Hair follicle dermal papilla cell (primary cell): ENCODE results near the gene SLC30A2. TPM values are rescaled to one million over a fixed set of nuclear protein-coding genes. Genes with fewer than 3 reads are reported as not detected.

Experiments
- small RNA-seq: library from RNA; depleted of rRNA; stranded (forward); fragments of <200 nt; gene quantifications from one replicate; pipeline ENCODE3, GENCODE V24; 2012
- total RNA-seq: library from RNA; depleted of rRNA; stranded (reverse); fragments of >200 nt; gene quantifications from 2 replicates; pipeline ENCODE4 v1.2.3, GENCODE V29; 2012

Gene SLC30A2, protein sequence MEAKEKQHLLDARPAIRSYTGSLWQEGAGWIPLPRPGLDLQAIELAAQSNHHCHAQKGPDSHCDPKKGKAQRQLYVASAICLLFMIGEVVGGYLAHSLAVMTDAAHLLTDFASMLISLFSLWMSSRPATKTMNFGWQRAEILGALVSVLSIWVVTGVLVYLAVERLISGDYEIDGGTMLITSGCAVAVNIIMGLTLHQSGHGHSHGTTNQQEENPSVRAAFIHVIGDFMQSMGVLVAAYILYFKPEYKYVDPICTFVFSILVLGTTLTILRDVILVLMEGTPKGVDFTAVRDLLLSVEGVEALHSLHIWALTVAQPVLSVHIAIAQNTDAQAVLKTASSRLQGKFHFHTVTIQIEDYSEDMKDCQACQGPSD
- not detected in 2 replicates for total RNA-seq

DNA sequence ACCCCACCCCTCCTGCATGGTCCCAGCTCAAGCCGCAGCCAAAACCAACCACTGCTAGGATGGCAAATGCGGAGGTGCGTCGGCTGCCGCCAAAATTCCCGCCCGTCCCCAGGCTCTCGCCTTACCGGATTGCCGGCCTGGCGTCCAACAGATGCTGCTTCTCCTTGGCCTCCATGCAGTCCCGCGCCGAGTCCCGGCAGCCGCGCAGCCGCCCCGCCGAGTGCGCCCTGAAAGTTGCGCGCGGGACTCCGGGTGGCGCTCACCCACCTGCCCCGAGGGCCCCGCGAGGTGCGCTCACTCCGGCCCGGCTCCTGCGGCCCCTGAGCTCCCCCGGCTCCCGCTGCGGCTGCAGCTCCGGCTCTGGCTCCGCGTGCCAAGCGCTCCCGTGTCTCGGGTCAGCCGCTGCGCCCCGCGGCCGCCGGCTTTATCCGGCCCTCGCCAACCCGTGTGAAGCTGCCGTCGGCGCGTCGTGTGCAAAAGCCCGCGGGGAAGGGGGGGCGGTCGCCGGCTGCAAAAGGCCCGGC lies at the start of gene SLC30A2:
Gene SLC30A2, minus strand, starts transcription at position 397 of the 524 bp plus-strand sequence. Its CDS starts 222 bp downstream, at position 175.

DNA sequence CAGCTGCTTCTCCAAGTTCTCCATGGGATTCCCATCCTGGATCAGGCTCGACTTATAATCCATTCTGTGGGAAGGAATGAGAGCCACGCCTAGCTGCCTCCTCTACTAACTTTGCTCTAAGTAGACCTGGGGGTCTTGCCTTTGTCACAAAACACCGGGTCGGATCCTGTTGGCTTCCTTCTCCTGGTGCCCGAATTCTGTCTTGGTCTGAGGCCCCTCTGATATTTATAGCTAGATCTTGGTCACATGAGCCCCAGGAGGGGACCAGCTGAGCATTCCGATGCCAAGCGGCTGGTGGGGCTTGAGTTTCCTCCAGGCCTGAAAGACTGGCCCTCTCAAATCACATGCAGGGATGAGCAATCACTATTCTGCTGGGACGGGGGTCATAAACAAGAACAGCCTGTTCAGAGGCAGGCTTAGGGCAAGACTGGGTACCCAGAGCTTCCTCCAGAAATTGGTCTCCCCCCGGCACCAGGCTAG lies 21.6 kb upstream of the SLC30A2 start, which contains the start of gene TRIM63:
Gene TRIM63, minus strand, starts transcription at position 199 of the 480 bp plus-strand sequence. Its CDS starts 136 bp downstream, at position 63.

DNA sequence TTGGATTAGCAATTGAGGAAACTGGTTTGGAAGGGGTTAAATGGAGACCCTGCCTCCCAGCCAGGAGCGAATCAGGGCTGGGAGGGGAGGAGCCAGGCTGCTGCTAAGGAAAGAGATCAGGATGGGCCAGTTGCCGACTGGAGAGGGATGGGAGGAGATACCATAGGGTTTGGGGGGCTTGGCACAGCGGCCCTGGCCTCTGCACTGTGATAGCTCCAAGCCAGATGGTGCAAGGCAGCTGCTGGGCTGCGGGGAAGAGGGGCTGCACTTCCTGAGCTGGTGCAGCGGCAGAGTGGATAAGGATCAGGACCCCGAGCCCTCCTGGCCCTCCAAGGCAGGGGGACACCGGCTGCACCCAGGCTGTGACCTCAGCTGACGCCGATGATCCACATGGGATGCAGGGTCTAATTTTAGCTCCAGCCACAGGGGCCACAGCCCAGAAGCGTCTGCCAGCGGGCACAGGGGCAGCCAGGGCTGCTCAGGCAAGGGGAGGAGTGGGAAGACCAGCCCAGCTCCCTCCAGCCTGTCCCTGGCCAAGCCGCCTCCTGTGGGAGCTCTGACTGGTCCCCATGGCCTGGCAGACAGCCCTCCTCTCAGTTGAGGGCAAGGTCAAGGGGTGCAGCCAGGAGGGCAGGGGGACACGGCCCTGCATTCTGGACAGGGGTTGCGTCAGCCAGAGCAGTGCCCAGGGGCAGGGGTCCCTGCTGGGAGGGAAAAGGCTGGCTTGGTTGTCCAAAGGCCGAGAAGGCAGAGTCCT lies 24.1 kb downstream of the SLC30A2 start, which contains the start of gene EXTL1:
Gene EXTL1, plus strand, starts transcription at position 129 of the 757 bp plus-strand sequence. CDS start 872 bp downstream, outside the sequence.

DNA sequence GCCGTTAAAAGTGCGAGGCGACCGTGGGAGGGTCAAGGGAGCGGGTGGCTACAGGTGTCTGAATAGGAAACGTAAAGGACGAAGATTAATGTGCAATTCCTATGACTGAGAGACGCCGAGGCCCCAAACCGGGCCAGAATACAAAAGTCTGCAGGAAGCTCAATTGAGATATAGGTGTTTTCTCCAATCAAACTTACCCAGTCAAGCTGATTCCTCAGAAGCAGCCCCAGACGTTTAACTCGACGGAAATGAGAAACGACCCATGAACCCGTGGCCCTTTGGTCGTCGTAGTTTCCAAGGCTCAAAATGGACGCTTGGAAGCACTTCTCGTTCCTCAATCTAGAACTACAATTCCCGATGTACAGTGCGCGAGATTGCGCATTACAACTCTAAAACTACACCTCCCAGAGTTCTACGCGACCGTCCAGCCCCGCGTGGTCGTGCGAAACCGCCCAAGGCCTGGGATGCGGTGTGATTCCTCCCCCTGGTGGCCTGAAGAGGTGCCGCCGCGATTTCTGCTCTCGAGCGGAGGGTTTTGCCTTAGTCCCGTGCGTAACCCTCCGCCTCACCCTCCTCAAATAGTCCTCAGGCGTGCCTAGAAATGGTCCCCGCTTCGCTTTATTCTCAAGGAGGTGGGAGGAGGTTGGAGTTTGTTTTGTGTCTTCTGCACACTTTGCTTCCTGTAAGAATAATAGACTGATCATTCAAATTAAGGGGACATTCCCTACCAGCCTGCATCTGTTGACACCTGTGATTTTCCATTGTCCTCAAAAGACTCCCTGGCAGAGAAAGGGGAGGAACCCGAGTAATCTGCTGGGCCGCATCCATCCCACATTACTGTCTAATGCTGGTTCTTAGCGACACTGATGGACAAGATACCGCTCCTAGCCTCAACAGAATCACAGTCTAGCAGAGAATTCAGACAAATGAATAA lies 47.8 kb downstream of the SLC30A2 start, which contains the start of gene PAFAH2:
Gene PAFAH2, minus strand, starts transcription at position 236 of the 934 bp plus-strand sequence. CDS start 7,247 bp downstream, outside the sequence.

Small RNA genes within 50 kb of the gene (small RNA-seq; reads per million reads assigned to genes)
- gene RF00283, result not detected
- gene RF00492, result not detected

Other genes starting within 250 kb of the SLC30A2 start
- 42.5 and 46.3 TPM in 2 replicates for gene SELENON, start 245.9 kb downstream of the SLC30A2 start, total RNA-seq
- gene MTFR1L, start 226.2 kb downstream of the SLC30A2 start, total RNA-seq, result 56.6 and 60.8 TPM in 2 replicates
- 1.6 and 1.8 TPM in 2 replicates for gene AUNIP, start 186.7 kb downstream of the SLC30A2 start, total RNA-seq
- 18.6 and 18.8 TPM in 2 replicates for gene PAQR7, start 170.4 kb downstream of the SLC30A2 start, total RNA-seq
- 31.6 and 39.5 TPM in 2 replicates for gene STMN1, start 139.7 kb downstream of the SLC30A2 start, total RNA-seq
- gene PAFAH2, start 48.1 kb downstream of the SLC30A2 start, total RNA-seq, result 9.1 and 31.7 TPM in 2 replicates
- 1.3 and 2.3 TPM in 2 replicates for gene EXTL1, start 24.3 kb downstream of the SLC30A2 start, total RNA-seq
- gene TRIM63, start 21.5 kb upstream of the SLC30A2 start, total RNA-seq, result not detected in 2 replicates
- gene PDIK1L, start 65.7 kb upstream of the SLC30A2 start, total RNA-seq, result 4.1 and 6.5 TPM in 2 replicates
- not detected in 2 replicates for gene FAM110D, start 113.0 kb upstream of the SLC30A2 start, total RNA-seq
- gene C1orf232, start 122.8 kb upstream of the SLC30A2 start, total RNA-seq, result not detected in 2 replicates
- 18.2 and 19.1 TPM in 2 replicates for gene ZNF593, start 123.8 kb upstream of the SLC30A2 start, total RNA-seq
- not detected in 2 replicates for gene ZNF593OS, start 125.7 kb upstream of the SLC30A2 start, total RNA-seq
- not detected in 2 replicates for gene CNKSR1, start 131.4 kb upstream of the SLC30A2 start, total RNA-seq
- not detected in 2 replicates for gene CATSPER4, start 144.5 kb upstream of the SLC30A2 start, total RNA-seq
- 6.0 and 8.4 TPM in 2 replicates for gene CEP85, start 188.1 kb upstream of the SLC30A2 start, total RNA-seq
- gene SH3BGRL3, start 234.0 kb upstream of the SLC30A2 start, total RNA-seq, result 18.7 and 25.0 TPM in 2 replicates